ENCODE results near the gene MED25. TPM values are rescaled to one million over a fixed set of nuclear protein-coding genes. Genes with fewer than 3 reads are reported as not detected.

The MED25 gene
- total RNA-seq, 1 donor from 2014 or later: 72.2 TPM

GRCh38 chr19:49861541-49862378 lies 43.7 kb downstream of the MED25 start:
- H3K27me3 ChIP-seq (ENCODE audit: insufficient read depth, low read length): no peaks in the 10 kb centered on the region
- no peak for FAIRE-seq
- H3K27me3 Mint-ChIP-seq (ENCODE audit: low read depth, unreplicated experiment): no peaks in the 10 kb centered on the region
- peaks cover 15% of the 10 kb centered on the region for H3K36me3 Mint-ChIP-seq (ENCODE audit: low read depth, unreplicated experiment)
- no peaks in the 10 kb centered on the region for H3K9me3 ChIP-seq (ENCODE audit: insufficient read depth, low read depth, low read length)
- peaks cover 62% of the 10 kb centered on the region for H4K20me1 ChIP-seq (ENCODE audit: insufficient read depth, low read length)
- no peak overlapping the region for H3K4me3 Mint-ChIP-seq (ENCODE audit: unreplicated experiment)
- H3K79me2 ChIP-seq (ENCODE audit: insufficient read depth, low read length): peaks cover 52% of the 10 kb centered on the region
- no peak overlapping the region for H3K4me2 ChIP-seq (ENCODE audit: low read length)
- TF ChIP-seq, protein P1, sequence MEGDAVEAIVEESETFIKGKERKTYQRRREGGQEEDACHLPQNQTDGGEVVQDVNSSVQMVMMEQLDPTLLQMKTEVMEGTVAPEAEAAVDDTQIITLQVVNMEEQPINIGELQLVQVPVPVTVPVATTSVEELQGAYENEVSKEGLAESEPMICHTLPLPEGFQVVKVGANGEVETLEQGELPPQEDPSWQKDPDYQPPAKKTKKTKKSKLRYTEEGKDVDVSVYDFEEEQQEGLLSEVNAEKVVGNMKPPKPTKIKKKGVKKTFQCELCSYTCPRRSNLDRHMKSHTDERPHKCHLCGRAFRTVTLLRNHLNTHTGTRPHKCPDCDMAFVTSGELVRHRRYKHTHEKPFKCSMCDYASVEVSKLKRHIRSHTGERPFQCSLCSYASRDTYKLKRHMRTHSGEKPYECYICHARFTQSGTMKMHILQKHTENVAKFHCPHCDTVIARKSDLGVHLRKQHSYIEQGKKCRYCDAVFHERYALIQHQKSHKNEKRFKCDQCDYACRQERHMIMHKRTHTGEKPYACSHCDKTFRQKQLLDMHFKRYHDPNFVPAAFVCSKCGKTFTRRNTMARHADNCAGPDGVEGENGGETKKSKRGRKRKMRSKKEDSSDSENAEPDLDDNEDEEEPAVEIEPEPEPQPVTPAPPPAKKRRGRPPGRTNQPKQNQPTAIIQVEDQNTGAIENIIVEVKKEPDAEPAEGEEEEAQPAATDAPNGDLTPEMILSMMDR (IDR thresholded peaks at IDR 0.05; ENCODE audit: insufficient read depth, low read depth, low read length): no peak
- TF ChIP-seq EZH2 (IDR thresholded peaks at IDR 0.05; ENCODE audit: insufficient read depth, low read length): no peak
- peaks cover 15% of the 10 kb centered on the region for H3K4me1 Mint-ChIP-seq (ENCODE audit: low read depth, unreplicated experiment)
- H3K9ac ChIP-seq (ENCODE audit: low read length): no peak overlapping the region
- peaks cover 16% of the 10 kb centered on the region for H3K36me3 ChIP-seq (ENCODE audit: insufficient read depth, low read length)
- no peak overlapping the region for H3K27ac ChIP-seq (ENCODE audit: low read depth, low read length)
- peaks cover 46% of the 10 kb centered on the region for H3K4me1 ChIP-seq (ENCODE audit: insufficient read depth, low read length)
- H2AFZ ChIP-seq (ENCODE audit: low read depth, low read length): no peak overlapping the region
- no peak overlapping the region for H3K4me3 ChIP-seq (ENCODE audit: insufficient read depth, low read depth, low read length)
- no peak overlapping the region for H3K27ac Mint-ChIP-seq (ENCODE audit: unreplicated experiment)
- H3K9me3 Mint-ChIP-seq (ENCODE audit: unreplicated experiment): no peaks in the 10 kb centered on the region
- DNase-seq (ENCODE audit: low read depth): no peak

- Histone ChIP-seq H3K4me1 (ENCODE audit: insufficient read depth, low read length) (peaks cover 51% of the 10 kb centered on the region), H2AFZ (ENCODE audit: low read depth, low read length) (no peak overlapping the region), H3K9ac (ENCODE audit: low read length) (no peak overlapping the region), H3K27ac (ENCODE audit: low read depth, low read length) (no peak overlapping the region), H3K4me2 (ENCODE audit: low read length) (no peak overlapping the region), H3K79me2 (ENCODE audit: insufficient read depth, low read length) (peaks cover 52% of the 10 kb centered on the region), H3K36me3 (ENCODE audit: insufficient read depth, low read length) (peaks cover 16% of the 10 kb centered on the region), H3K4me3 (ENCODE audit: insufficient read depth, low read depth, low read length) (no peak overlapping the region), H3K27me3 (ENCODE audit: insufficient read depth, low read length) (no peaks in the 10 kb centered on the region), H4K20me1 (ENCODE audit: insufficient read depth, low read length) (peaks cover 54% of the 10 kb centered on the region), H3K9me3 (ENCODE audit: insufficient read depth, low read depth, low read length) (no peaks in the 10 kb centered on the region)
- FAIRE-seq (no peak), DNase-seq (ENCODE audit: low read depth) (no peak)
- Mint-ChIP-seq H3K27ac (ENCODE audit: unreplicated experiment) (peak overlapping the region; percentile 87), H3K27me3 (ENCODE audit: low read depth, unreplicated experiment) (no peaks in the 10 kb centered on the region), H3K9me3 (ENCODE audit: unreplicated experiment) (no peaks in the 10 kb centered on the region), H3K36me3 (ENCODE audit: low read depth, unreplicated experiment) (peaks cover 16% of the 10 kb centered on the region), H3K4me3 (ENCODE audit: unreplicated experiment) (no peak overlapping the region), H3K4me1 (ENCODE audit: low read depth, unreplicated experiment) (peaks cover 15% of the 10 kb centered on the region)
- TF ChIP-seq, protein P1 (IDR thresholded peaks at IDR 0.05; ENCODE audit: insufficient read depth, low read depth, low read length): no peak
- no peak for TF ChIP-seq EZH2 (IDR thresholded peaks at IDR 0.05; ENCODE audit: insufficient read depth, low read length)
These were observed 44.5 kb downstream of the MED25 start for GRCh38 chr19:49862391-49863253.
